HG02571 (cell line): ENCODE data around the gene LIMS2.

Source experiments
- ATAC-seq: cut with Tn5 transposase; IDR thresholded peaks from one replicate; pipeline ENCODE4 v1.9.1; 2021; ENCODE audit warnings: mild to moderate bottlenecking, moderate library complexity; ENCODE audit not compliant: unreplicated experiment

LIMS2 gene

DNA sequence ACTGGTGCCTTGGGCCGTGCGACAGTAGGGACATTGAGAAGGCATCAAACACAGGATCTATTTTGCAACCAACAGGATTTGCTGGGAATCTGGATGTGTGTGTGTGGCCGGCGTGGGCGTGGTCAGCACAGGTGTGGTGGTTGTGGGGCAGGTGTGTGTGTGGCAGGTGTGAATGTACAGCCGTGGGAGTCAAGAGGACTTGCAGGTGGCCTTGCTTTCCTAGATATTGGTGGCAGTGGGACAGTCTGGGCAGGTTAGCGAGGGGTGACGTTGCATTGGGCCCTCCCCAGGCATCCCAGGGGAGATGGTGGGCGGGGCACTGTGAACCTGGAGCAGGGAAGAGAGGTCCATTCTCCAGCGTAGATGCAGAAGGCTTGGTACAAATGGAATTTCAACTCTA, 3.2 kb upstream of the LIMS2 start:
- no peak for ATAC-seq

DNA sequence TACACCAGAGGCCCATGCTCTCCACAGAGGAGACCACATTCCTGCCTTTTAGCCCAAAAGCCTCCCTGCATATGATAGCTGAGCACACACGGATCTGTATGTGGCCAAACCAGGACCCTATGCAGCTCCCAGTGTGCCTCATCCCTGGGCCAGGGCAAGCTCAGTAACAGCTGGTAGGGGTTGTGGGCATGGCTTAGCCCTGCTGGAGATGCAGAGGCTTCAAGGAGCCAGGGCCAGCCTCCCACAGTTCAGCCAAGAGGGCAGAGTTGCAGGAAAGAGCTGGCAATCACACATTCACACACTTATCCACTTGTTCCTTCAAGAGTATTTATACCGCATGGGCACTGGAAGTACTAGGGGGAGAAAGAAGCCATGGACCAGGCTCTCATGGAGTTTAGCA, 1.6 kb upstream of the LIMS2 start:
- no peak for ATAC-seq

DNA sequence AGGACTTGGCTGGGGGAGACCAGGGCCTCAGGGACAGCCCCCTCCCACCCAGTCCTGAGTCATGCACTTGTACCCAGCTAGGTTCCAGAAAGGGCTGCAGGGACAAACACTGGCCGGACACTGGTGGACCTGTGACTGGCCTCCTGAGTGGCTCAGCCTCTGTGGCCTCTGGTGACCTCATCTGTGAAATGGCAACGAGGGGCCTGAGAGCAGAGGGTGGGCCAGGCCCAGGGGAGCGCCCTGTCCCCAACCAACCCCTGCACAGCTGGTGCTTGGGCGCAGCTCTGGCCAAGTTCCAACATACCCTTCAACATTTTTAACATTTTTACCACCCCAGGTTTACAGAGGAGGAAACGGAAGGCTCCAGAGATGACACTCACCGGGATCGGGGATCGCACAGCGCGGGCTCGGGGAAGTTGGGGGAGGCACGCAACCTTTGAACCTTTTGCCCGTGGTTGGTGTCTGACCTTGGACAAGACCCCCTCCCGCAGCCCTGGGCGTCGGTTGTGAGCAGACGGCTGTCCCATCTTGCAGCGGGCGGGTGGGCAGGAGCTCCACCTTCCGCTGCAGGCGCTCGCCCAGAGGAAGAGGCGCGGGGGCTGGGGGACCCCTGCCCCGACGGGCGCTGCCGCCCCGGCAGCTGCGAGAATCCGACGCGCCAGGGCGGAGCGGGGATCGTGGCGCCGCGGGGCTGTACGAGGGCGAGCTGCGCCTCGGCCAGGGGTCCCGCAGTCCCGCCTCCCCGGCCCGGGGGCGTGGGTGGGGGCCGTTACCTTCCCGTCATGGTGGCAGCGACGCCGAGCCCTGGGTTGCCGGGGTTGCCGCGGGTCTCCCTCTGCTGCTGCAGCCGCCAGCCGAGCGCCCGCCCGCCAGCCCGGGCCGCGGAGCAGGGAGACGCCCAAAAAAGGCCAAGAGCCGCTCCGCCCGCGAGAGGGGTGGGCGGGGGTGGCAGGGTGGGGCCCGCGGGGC, 805 bp downstream of the LIMS2 start:
- no peak for ATAC-seq

DNA sequence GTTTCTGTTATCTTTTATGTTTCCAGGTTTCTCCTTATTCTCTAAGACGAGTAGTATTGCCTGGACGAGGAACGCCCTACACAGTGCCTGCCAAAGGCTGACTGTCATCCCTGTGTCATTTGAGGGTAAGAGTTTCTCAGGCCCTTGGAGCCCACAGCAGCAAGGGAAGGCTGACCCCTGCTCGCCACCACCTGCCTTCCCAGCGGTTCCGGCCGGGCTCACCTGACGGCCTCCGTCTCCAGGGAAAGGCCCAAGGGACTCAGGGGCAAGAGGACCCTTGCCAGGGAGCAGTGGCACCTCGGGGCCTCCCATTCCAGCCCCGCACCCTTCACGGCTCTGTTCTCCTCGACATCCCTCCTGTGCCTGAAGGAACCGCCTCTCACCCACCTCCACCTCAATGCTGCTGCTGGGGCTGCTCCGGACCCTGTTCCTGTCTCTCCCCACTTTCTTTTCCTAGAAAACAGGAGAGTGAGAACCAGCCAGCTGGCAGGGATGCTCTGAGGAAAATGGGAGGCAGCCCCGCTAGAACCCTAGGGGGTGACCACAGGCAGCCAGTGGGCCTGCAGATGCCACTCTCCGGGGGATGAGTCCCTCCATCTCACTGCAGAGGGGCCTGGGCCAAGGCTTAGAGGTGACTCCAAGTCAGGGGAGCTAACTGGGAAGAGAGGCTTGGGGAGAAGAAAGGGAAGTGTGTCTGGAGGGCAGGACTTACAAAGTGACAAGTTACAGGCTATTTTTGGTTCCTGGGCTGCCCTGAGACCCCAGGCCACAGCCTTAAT, 1.9 kb downstream of the LIMS2 start:
- no peak for ATAC-seq

DNA sequence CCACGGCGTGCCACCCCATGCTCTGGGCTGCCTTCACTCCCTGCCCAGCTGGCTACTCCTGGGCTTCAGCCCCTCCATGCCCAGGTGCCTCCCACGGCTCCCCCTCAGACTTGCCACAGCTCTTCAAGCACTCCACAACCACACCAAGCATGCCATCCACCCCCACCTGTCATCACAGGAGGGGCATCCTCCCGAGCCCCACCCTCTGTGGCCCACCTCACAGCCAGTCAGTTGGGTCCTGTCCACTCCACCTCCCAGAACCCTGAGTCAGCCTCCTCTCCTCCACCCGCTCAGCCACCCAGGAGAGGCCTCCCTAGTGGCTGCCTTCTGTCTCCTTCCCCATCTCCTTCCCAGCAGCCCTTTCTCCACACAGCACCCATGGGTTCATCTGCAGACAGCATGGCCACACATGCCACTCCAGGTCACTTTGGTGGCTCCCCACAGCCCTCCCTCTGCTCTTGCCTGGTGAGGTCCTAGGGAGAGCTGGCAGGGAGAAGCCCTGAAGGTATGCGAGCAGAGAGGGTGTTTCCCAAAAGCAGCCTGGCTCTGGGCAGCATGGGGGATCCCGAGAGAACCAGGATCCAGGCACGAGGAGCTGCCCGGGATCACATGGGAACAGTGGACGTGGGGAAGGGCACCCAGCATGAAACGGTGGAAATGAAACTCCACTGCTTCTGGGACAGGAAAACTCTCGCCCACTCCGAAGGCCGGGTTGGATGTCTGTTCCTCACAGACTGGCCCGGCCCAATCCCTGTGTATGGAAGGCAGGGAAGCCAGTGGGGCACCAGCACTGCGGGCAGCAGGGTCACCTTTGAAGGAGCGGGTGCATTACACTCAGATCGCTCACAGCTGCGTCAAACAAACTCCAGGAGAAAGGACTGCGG, 2.7 kb downstream of the LIMS2 start:
- ATAC-seq, result no peak

DNA sequence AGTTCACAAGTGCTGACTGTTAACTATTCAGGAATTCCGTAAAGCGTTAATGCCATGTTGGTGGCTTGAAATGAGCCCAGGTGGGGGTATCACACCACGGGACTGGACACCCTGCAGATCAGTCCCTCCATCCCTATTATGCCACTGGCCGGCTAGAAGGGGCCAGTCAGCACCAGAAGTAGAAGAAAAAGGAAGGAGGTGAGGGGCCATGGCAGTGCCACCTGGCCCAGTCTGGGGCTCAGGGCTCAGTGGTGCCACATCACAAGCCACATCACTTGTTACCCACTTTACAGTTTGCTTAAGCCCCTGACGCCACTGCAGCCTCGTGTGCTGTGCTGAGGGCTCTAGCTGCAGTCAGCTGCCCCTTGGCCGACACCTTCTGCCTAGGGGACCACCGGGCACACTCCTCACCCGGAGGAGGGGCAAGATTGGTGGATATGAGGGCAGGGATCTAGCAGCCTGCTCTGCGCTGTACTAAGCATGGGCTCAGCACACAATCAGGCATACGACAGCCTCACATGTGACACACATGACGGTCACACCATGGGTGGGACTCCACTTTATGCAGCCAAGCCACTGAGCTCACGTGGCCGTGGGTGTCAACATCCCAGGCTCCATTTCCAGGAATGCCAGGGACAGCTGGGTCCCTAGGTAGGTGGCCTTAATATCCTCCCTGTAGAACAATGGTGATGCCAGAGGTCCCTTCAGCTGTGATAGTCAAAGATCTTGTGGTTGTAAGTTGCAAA, 3.6 kb downstream of the LIMS2 start:
- no peak for ATAC-seq

DNA sequence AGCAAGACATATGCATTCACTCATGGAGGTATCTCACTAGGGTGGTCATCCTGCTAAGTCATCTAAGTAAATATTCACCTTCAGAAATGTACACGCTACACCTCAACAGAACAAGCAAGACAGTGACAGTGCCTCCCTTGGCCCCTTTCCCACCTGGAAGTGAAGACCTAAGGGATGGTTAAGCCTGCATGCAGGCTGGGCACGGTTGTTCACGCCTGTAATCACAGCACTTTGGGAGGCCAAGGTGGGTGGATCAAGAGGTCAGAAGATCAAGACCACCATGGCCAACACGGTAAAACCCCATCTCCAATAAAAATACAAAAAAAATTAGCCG, 4.4 kb downstream of the LIMS2 start:
- ATAC-seq, result no peak

DNA sequence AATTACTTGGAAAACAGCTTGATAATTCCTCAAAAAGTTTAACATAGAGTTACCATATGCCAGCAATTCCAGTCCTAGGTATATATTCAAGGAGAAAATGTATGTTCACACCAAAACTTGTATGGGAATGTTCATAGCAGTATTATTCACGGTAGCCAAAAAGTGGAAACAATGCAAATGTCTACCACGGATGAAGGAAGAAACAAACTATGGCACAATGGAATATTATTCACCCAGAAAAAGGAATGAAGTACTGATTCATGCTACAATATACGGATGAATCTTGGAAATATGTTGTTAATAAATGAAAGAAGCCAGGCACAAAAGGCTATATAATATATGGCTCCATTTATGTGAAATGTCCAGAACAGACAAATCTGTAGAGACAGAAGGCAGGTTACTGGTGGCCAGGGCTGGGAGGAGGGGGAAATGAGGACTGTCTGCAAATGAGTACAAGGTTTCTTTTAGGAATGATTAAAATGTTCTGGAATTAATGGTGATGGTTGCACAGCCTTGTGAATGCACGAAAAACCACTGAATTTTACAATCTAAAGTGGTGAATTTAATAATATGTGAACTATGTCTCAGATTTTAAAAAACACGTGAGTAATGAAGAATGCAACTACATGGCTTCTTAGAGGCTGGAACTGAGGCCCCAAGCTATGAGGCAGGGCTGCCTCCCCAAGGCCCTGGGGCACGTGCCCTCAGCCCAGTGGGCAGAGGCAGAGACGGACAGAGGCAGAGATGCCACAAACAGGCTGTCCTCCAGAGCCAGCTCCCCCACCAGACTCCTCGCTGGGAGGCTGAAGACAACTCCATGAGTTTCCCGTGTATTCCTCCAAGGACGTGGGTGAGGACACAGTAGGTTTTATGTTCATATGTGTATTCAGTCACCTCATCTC, 5.0 kb downstream of the LIMS2 start:
- ATAC-seq, result no peak

DNA sequence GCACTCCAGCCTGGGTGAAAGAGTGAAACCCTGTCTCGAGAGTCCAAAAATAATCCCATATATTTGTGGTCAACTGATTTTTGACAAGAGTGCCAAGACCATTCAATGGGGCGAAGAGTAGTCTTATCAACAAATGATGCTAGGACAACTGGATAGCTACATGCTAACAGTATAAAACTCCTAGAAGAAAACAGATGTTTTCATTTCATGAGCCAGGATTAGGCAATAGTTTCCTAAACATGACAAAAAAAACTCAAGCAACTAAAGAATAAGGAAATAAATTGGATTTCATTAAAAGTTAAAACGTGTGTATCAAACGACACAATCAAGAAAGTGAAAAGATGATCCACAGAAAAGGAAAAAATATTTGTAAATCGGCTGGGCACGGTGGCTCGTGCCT, 6.3 kb downstream of the LIMS2 start:
- no peak for ATAC-seq

DNA sequence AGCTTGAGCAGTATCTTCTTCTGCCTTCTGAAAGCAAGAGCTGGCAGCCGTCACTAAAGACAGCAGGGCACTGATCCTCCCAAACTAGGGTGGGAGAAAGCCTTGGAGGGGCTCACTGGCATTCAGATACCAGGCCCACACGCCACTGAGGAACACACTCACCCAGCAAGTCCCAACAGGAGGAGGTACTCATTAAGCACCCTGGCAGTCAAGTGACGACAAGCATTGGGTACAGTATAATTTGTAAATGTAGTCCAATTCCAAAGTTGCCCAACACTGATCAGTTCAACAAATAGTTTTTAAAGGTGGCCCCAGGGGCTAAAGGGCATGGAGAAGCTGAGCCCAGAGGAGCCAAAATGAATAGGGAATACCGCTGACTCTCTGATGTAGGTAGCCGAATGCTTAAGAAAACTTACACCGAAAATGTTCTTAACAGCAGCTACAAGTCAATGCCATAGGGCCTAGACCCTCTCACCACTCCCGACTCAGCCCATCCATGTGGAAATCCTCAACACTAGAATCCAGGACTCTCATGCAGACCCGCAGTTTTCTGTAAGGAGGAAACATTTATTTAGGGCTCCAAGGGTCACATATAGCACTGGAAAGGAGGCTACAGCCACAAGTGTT, 9.9 kb downstream of the LIMS2 start:
- ATAC-seq, result no peak

DNA sequence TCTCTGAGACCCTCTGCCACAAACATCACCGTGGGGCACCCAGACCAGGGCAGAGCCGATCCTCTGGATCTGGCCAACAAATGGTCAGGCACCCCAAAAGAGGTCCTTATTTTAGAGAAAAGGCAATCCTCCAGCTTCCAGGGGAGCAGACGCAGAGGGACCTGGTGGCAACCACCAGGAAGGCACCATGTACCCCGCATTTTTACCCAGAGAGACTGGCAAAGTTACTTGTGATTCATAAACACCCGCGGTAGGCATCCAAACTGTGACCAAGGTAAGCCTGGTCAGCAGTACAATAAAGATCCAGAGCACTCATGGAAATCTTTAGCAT, 10.5 kb downstream of the LIMS2 start:
- ATAC-seq, result no peak

DNA sequence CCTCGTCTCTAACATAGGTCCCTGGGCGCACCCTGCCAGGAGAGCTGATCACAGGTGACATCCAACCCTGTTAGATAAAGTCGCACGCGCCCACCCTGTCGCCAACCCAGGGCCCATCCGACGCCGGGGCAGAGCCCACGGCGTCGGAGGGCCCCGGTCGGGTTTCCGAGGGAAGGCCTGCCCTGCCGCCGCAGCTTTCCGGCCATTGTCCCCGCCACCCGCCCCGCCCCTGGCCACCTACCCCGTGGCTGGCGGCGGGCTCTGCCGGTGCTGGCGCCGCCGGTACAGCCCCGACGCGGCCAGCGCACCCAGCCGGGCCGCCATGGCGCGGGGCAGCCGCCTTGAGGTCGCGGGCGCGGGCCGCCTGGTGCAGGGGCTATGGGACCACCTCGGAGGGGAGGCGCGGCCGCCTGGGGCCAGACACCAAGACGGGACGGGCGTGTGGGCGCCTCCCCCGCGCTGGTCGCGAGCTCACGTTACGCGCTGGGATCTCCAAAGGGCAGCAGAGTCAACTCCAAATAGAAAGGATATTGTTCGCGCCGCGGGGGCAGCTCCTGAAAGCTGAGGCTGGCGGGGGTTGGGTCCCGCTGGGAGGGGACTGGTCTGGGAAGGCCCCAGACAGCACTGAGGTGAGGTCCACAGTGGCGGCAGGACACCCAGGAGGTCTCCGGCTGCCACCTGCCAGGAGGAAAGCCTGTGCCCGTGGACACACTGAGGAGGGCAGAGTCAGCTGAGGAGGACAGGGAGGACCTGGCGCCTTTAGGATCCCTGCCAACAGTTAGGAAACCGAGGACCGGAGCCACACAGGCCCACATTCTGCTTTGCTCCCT, 11.1 kb downstream of the LIMS2 start:
- ATAC-seq, result no peak

DNA sequence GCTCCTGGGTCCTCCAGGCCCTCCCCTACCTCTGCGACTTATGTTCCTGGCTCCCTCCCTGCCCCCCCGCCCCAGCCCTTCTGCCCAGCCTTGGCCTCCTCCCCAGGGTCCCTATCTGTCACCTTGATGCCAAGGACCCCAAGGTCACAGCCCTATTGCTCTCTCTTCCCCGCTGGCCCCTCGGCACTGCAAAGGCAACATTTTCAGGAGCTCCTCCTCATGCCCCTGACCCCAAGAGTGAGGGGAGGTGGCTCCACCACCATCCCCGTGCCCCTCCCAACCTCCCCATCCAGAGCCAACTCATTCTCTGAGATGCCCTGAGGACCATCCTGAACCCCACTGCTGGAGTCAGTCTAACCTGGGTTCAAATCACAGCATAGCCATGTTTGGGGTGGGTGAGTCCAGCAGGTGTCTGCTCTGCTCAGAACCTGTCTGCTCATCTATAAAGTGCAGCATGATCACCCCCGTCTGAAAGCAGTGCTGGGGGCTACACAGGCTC, 11.7 kb downstream of the LIMS2 start:
- ATAC-seq, result no peak

DNA sequence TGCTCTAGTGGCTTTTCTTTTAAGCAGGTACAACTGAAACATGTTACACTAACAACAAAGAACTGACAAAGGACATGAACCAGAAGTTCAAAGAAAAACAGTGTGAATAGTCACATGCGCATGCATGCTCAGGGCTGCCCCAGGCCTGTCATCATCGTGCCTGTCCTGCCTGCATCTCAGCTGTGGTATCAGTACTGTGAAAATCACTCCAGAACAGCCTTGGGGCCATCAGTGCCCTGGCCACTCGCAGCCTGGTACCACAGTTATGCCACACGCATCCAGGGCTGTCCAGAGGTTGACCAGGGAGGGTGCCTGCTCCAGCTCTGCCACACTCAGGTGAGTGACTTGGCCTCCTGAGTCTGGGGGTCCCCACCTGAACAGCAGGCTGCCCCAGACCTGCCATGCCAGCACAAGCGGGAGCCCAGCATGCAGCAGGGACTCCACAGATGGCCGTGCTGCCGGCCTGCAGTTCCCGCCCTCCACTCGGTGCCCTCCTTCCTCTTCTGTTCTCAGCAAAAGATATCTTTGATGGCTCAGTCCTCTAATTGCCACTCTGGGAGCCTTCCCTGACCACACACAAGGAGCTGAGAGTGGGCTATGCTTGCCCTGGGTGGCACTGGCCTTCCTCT, 12.3 kb downstream of the LIMS2 start:
- ATAC-seq, result no peak

DNA sequence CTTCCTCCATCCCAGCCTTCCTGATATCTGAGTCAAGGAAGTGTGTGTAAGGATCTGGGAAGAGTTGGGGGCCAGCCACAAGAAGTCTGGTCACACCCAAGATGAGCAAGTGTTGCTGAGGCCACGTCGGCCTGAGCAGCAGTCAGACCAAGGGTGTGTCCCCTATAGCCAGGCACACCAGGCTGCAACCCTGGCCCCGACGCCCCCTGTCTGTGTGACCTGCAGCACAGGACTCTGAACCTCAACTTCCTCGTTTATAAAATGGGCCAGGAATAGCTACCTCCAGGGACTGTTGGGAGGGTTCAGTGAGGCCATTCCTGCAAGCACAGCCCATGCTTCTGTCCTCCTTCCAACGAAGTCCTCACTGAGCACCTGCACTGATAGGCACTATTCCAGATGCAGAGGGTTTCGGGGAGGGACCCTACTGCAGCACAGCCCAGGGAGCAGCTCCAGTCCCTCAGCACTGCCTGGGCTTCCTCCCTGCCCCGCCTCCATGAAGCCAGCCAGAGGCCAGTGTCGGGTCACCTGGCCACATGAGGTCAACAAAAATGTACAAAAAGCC, 13.3 kb downstream of the LIMS2 start:
- no peak for ATAC-seq

DNA sequence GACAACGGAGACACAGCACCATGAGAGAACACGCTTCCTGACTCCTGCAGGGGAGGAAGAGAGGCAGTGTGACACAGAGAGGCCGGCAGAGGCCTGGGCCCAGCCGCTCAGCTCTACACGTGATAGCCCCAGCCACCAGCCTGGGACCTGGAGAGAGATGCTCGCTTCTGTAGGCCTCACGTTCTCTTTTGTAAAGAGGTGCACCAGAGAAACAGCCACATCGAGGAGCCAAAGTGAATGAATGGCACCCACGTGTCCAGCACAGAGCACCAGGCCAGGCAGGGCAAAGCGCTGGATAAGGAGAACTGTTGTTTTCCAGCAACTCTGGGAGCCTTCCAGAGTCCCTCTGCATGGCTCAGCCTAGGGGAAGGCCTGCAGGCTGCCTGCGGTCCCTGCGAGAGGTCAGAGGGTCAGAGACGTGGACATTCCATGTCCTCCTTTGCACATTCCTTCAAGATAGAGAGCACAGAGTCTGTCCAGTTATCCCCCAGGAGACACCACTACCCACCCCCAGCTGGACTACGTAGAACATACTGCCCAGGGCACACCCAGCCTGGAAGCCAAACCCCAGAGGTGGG, 14.2 kb downstream of the LIMS2 start:
- ATAC-seq, result no peak

DNA sequence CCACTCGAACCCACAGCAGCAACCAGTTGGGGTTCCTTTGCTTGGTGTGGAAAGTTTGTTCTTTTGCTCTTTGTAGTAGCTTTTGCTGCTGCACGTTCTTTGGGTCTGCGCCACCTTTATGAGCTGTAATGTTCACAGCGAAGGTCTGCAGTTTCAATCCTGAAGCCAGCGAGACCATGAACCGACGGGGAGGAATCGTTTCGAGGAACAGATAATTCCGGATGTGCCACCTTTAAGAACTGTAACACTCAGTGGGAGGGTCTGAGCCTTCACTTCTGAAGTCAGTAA, 15.1 kb downstream of the LIMS2 start:
- no peak for ATAC-seq
